CD14-positive monocyte (primary cell): ENCODE results near the gene HS3ST6. TPM values are rescaled to one million over a fixed set of nuclear protein-coding genes. Genes with fewer than 3 reads are reported as not detected.

Experiments used
- DNase-seq, 3 donors: peaks; one replicate each; pipeline ENCODE4 v3.0.0-alpha.2; 2011 to 2022
- H2AFZ ChIP-seq: 2 replicates; pipeline ENCODE4 v1.6.0; 2012; ENCODE audit warnings: mild to moderate bottlenecking, low read depth, low read length, inconsistent platforms; ENCODE audit not compliant: insufficient read depth, poor library complexity, severe bottlenecking
- H3K27ac ChIP-seq, 2 donors: 1 replicate in 1 of 2; 2 replicates in 1 of 2; pipeline ENCODE4 v1.5.1; 2012 to 2013; ENCODE audit warnings: low read length in 2 of 2, control low read depth in 1 of 2, inconsistent platforms in 1 of 2, low read depth in 1 of 2, mild to moderate bottlenecking in 1 of 2
- H3K27me3 ChIP-seq, 2 donors: one replicate each; pipeline versions ENCODE4 v1.6.0 to v1.6.1; 2011 to 2013; ENCODE audit warnings: low read length in 2 of 2; ENCODE audit not compliant: control insufficient read depth in 2 of 2, insufficient read depth in 2 of 2
- H3K36me3 ChIP-seq, 2 donors: replicated peaks in 1 of 2; 1 replicate in 1 of 2; 2 replicates in 1 of 2; pipeline versions ENCODE4 v1.5.1 to v1.6.1; 2012 to 2013; ENCODE audit warnings: low read length in 2 of 2, control low read depth in 1 of 2, inconsistent platforms in 1 of 2, mild to moderate bottlenecking in 1 of 2; ENCODE audit not compliant: insufficient read depth in 2 of 2, control insufficient read depth in 1 of 2
- H3K4me1 ChIP-seq, 2 donors: 1 replicate in 1 of 2; 2 replicates in 1 of 2; pipeline versions ENCODE4 v1.5.1 to v1.6.1; 2012 to 2013; ENCODE audit warnings: low read length in 2 of 2, control low read depth in 1 of 2, inconsistent platforms in 1 of 2, mild to moderate bottlenecking in 1 of 2, moderate library complexity in 1 of 2; ENCODE audit not compliant: insufficient read depth in 2 of 2, control insufficient read depth in 1 of 2
- H3K4me2 ChIP-seq: replicated peaks from 2 replicates; pipeline ENCODE3; 2012; ENCODE audit warnings: low read length, moderate library complexity, mild to moderate bottlenecking; ENCODE audit not compliant: poor library complexity, severe bottlenecking; ENCODE audit errors: extremely low read depth
- H3K4me3 ChIP-seq, 3 experiments: fragments of 200-600 bp in 1 of 3; sonication (generic) in 1 of 3; replicated peaks in 1 of 3; 1 replicate in 2 of 3; 2 replicates in 1 of 3; pipeline ENCODE4 v1.5.1; 2011 to 2013; ENCODE audit warnings: low read length in 3 of 3, mild to moderate bottlenecking in 3 of 3, control low read depth in 2 of 3, low read depth in 2 of 3, inconsistent platforms in 1 of 3, moderate library complexity in 1 of 3
- H3K79me2 ChIP-seq: 2 replicates; pipeline ENCODE4 v1.6.0; 2012; ENCODE audit warnings: mild to moderate bottlenecking, control low read depth, inconsistent platforms, low read length, moderate library complexity; ENCODE audit not compliant: insufficient read depth
- H3K9ac ChIP-seq: 2 replicates; pipeline ENCODE4 v1.6.0; 2017; ENCODE audit warnings: low read length, mild to moderate bottlenecking; ENCODE audit not compliant: insufficient read depth, poor library complexity, severe bottlenecking
- H3K9me3 ChIP-seq, 2 donors: replicated peaks in 1 of 2; 1 replicate in 1 of 2; 2 replicates in 1 of 2; pipeline versions ENCODE4 v1.5.1 to v1.6.1; 2012 to 2013; ENCODE audit warnings: low read length in 2 of 2, control low read depth in 1 of 2; ENCODE audit not compliant: control insufficient read depth in 1 of 2, insufficient read depth in 1 of 2
- H4K20me1 ChIP-seq: 2 replicates; pipeline ENCODE4 v1.6.0; 2012; ENCODE audit warnings: mild to moderate bottlenecking, low read length, control low read depth, moderate library complexity; ENCODE audit not compliant: insufficient read depth
- H3K27ac Mint-ChIP-seq, 7 donors: one replicate each; pipeline ENCODE4 v1.8.0; 2020; ENCODE audit warnings: mild to moderate bottlenecking in 7 of 7, mixed read lengths in 7 of 7, moderate library complexity in 6 of 7, inconsistent platforms in 2 of 7
- H3K27me3 Mint-ChIP-seq, 3 donors: one replicate each; pipeline ENCODE4 v1.8.0; 2021 to 2022; ENCODE audit warnings: low read depth in 3 of 3, mild to moderate bottlenecking in 3 of 3, mixed read lengths in 3 of 3, moderate library complexity in 3 of 3, inconsistent platforms in 1 of 3
- H3K36me3 Mint-ChIP-seq, 2 donors: one replicate each; pipeline ENCODE4 v1.8.0; 2020; ENCODE audit warnings: mixed read lengths in 2 of 2, inconsistent platforms in 1 of 2, mild to moderate bottlenecking in 1 of 2
- H3K4me1 Mint-ChIP-seq: one replicate; pipeline ENCODE4 v1.8.0; 2020; ENCODE audit warnings: mild to moderate bottlenecking, mixed read lengths
- H3K4me3 Mint-ChIP-seq, 2 donors: one replicate each; pipeline ENCODE4 v1.8.0; 2020; ENCODE audit warnings: mild to moderate bottlenecking in 2 of 2, mixed read lengths in 2 of 2, moderate library complexity in 1 of 2
- H3K9me3 Mint-ChIP-seq, 7 donors: one replicate each; pipeline ENCODE4 v1.8.0; 2020 to 2022; ENCODE audit warnings: mixed read lengths in 7 of 7, mild to moderate bottlenecking in 6 of 7, moderate library complexity in 6 of 7, inconsistent platforms in 2 of 7
- CTCF ChIP-seq: fragments of 200-600 bp; IDR thresholded peaks from one replicate; pipeline ENCODE4 v1.8.0; 2022; ENCODE audit warnings: antibody characterized with exemption, mild to moderate bottlenecking
- WGBS: methylation state at CpG from one replicate; pipeline ENCODE4 v1.1.5; 2013; ENCODE audit warnings: missing lambda C conversion rate; ENCODE audit not compliant: insufficient coverage; 5-methylcytosine and 5-hydroxymethylcytosine counted together
- intact Hi-C, 2 donors: fragments of 100-400 bp; cut with micrococcal nuclease; formaldehyde crosslinking; loops; one replicate each; pipeline versions ENCODE4 v1.15.0 to v1.15.1; 2023
- polyA plus RNA-seq, 3 donors: library from polyadenylated mRNA; depleted of rRNA in 1 of 3; unstranded in 2 of 3; stranded (reverse) in 1 of 3; fragments of 300-500 nt in 2 of 3; fragments of >200 nt in 1 of 3; fragmentation: Illumina TruSeq in 2 of 3; gene quantifications; 1 replicate in 2 of 3; 2 replicates in 1 of 3; pipeline ENCODE4 v1.2.3, GENCODE V29; 2012 to 2021

The HS3ST6 gene
- polyA plus RNA-seq, 3 donors: not detected

GRCh38 chr16:1932050-1933028 lies 14.1 kb upstream of the HS3ST6 start:
- peaks cover 9 to 15% of the 10 kb centered on the region in 2 donors for H3K36me3 Mint-ChIP-seq
- no peak overlapping the region for H3K4me3 ChIP-seq
- peaks cover 17 to 32% of the 10 kb centered on the region in 2 donors for H3K4me1 ChIP-seq
- H3K4me2 ChIP-seq: no peak overlapping the region
- peaks cover 10% of the 10 kb centered on the region for H3K79me2 ChIP-seq
- no peaks in the 10 kb centered on the region for H3K9me3 ChIP-seq
- no peak overlapping the region for H3K27ac ChIP-seq
- no peaks in the 10 kb centered on the region for H3K27me3 ChIP-seq
- peaks cover 0 to 12% (median 8%) of the 10 kb centered on the region in 3 donors for H3K27me3 Mint-ChIP-seq
- no peak for DNase-seq
- H2AFZ ChIP-seq: no peak overlapping the region
- WGBS: 84% methylated on average over 19 of the region's 19 CpGs
- peak overlapping the region in 1 of 7 donors; percentile 41 for H3K27ac Mint-ChIP-seq
- peaks cover 32% of the 10 kb centered on the region for H3K4me1 Mint-ChIP-seq
- H4K20me1 ChIP-seq: peaks cover 6% of the 10 kb centered on the region
- H3K9me3 Mint-ChIP-seq: no peaks in the 10 kb centered on the region
- no peak overlapping the region for H3K4me3 Mint-ChIP-seq
- H3K36me3 ChIP-seq: peaks cover 8 to 9% of the 10 kb centered on the region in 2 donors
- H3K9ac ChIP-seq: no peak overlapping the region
- intact Hi-C loops: loop anchor here in 1 of 2 donors (10.0 kb wide), 1 partner anchor 158 kb away; the partner anchor contains the start of genes EME2, MRPS34 and NME3
- TF ChIP-seq CTCF: no peak

GRCh38 chr16:1930338-1930720 lies 12.1 kb upstream of the HS3ST6 start:
- H3K4me1 Mint-ChIP-seq: peaks cover 21% of the 10 kb centered on the region
- H3K27ac ChIP-seq: peak overlapping the region in 1 of 2 donors; percentile 59
- 80% methylated on average over 1 of the region's 10 CpGs for WGBS

More at GRCh38 chr16:1930338-1930720, 12.1 kb upstream of the HS3ST6 start:
- Mint-ChIP-seq H3K36me3 (no peaks in the 10 kb centered on the region), H3K27ac (no peak overlapping the region), H3K9me3 (no peaks in the 10 kb centered on the region), H3K27me3 (peaks cover 3 to 12% (median 8%) of the 10 kb centered on the region in 3 donors), H3K4me3 (peak overlapping the region in 1 of 2 donors; percentile 47)
- Histone ChIP-seq H3K79me2 (no peaks in the 10 kb centered on the region), H3K9me3 (no peaks in the 10 kb centered on the region), H3K27me3 (no peaks in the 10 kb centered on the region), H3K4me1 (peaks cover 10 to 18% of the 10 kb centered on the region in 2 donors), H3K4me3 (peak overlapping the region in 1 of 3 experiments; percentile 82), H3K9ac (peak overlapping the region; percentile 63), H2AFZ (peak overlapping the region; percentile 84), H3K4me2 (peak overlapping the region; percentile 96), H3K36me3 (no peaks in the 10 kb centered on the region), H4K20me1 (no peaks in the 10 kb centered on the region)
- DNase-seq: no peak
- intact Hi-C loops: loop anchor here in 1 of 2 donors (10.0 kb wide), 1 partner anchor 156 kb away; the partner anchor contains the start of genes EME2, MRPS34 and NME3
- no peak for TF ChIP-seq CTCF
